HepG2 (cell line): ENCODE results near the gene SLC26A3. TPM values are rescaled to one million over a fixed set of nuclear protein-coding genes. Genes with fewer than 3 reads are reported as not detected.

Experiments used
- CBX1 ChIP-seq: IDR thresholded peaks from one replicate; pipeline ENCODE4 v1.6.1; 2016; ENCODE audit warnings: antibody characterized with exemption, low read depth
- FUBP1 ChIP-seq: sonication (generic); formaldehyde crosslinking; IDR thresholded peaks from 2 replicates; pipeline ENCODE4 v1.5.1; 2020; ENCODE audit warnings: missing genetic modification reagents, mild to moderate bottlenecking, borderline replicate concordance
- GRHL1 ChIP-seq: sonication (generic); formaldehyde crosslinking; conservative IDR thresholded peaks from 2 replicates; pipeline ENCODE4 v1.8.0; 2022; ENCODE audit warnings: missing genetic modification reagents
- HNF4G ChIP-seq, 2 experiments: sonication (generic) in 1 of 2; formaldehyde crosslinking in 1 of 2; IDR thresholded peaks; 2 replicates each; pipeline versions ENCODE4 v1.4.0 to v1.6.1; 2011 to 2020; ENCODE audit warnings: borderline replicate concordance in 2 of 2, low read depth in 2 of 2, mild to moderate bottlenecking in 2 of 2, low read length in 1 of 2, missing genetic modification reagents in 1 of 2, moderate library complexity in 1 of 2
- HNRNPK ChIP-seq: fragments of 200-400 bp; formaldehyde crosslinking; IDR thresholded peaks from 2 replicates; pipeline ENCODE4 v1.6.1; 2018; ENCODE audit warnings: low read length, low read depth, moderate library complexity, mild to moderate bottlenecking; ENCODE audit not compliant: poor library complexity, severe bottlenecking
- MBD4 ChIP-seq: IDR thresholded peaks from 2 replicates; pipeline ENCODE4 v1.6.1; 2012; ENCODE audit warnings: low read length, inconsistent platforms, borderline replicate concordance
- NCOA1 ChIP-seq: sonication (generic); formaldehyde crosslinking; IDR thresholded peaks from 2 replicates; pipeline ENCODE4 v1.9.0; 2021; ENCODE audit warnings: missing genetic modification reagents
- SMAD9 ChIP-seq: sonication (generic); formaldehyde crosslinking; IDR thresholded peaks from 2 replicates; pipeline ENCODE4 v1.5.1; 2020; ENCODE audit warnings: mild to moderate bottlenecking, missing genetic modification reagents
- SNAPC2 ChIP-seq: sonication (generic); formaldehyde crosslinking; IDR thresholded peaks from 2 replicates; pipeline ENCODE4 v1.8.1; 2022; ENCODE audit warnings: mild to moderate bottlenecking, missing genetic modification reagents
- SRF ChIP-seq: IDR thresholded peaks from 2 replicates; pipeline ENCODE4 v1.6.1; 2011; ENCODE audit warnings: mild to moderate bottlenecking, low read depth, low read length, moderate library complexity
- ZC3H4 ChIP-seq: sonication (generic); formaldehyde crosslinking; IDR thresholded peaks from 2 replicates; pipeline ENCODE4 v1.4.0; 2020; ENCODE audit warnings: missing genetic modification reagents, borderline replicate concordance
- ZFP1 ChIP-seq: IDR thresholded peaks from 2 replicates; pipeline ENCODE4 v1.6.1; 2016
- ZNF121 ChIP-seq: sonication (generic); formaldehyde crosslinking; IDR thresholded peaks from 2 replicates; pipeline ENCODE4 v1.5.0; 2020; ENCODE audit warnings: mild to moderate bottlenecking, missing genetic modification reagents
- ZNF501 ChIP-seq: sonication (generic); formaldehyde crosslinking; IDR thresholded peaks from 2 replicates; pipeline ENCODE4 v1.5.1; 2020; ENCODE audit warnings: mild to moderate bottlenecking, moderate library complexity, missing genetic modification reagents
- ZNF780A ChIP-seq: sonication (generic); formaldehyde crosslinking; IDR thresholded peaks from 2 replicates; pipeline ENCODE4 v1.8.0; 2022; ENCODE audit warnings: mild to moderate bottlenecking, missing genetic modification reagents, moderate library complexity
- ZNF792 ChIP-seq: IDR thresholded peaks from 2 replicates; pipeline ENCODE4 v1.6.1; 2016
- polyA plus RNA-seq, 8 experiments: library from polyadenylated mRNA; depleted of rRNA in 3 of 8; stranded (reverse) in 7 of 8; unstranded in 1 of 8; fragments of >200 nt; fragmentation: Illumina TruSeq in 4 of 8; extraction: Trizol in 4 of 8; gene quantifications; 2 replicates each; pipeline versions ENCODE4 v1.2.1 to v1.2.3, GENCODE V29; 2011 to 2016; ENCODE audit warnings: low read depth in 4 of 8, missing spikeins in 1 of 8, mixed read lengths in 1 of 8; ENCODE audit not compliant: insufficient read depth in 1 of 8
- total RNA-seq, 5 experiments: library from RNA; depleted of rRNA; stranded (reverse); fragments of >200 nt; fragmentation: Illumina TruSeq; extraction: Trizol; gene quantifications; 2 replicates each; pipeline ENCODE4 v1.2.3, GENCODE V29; 2016; ENCODE audit warnings: low read depth in 1 of 5
- TF ChIP-seq, protein P1 (sequence below): sonication (generic); formaldehyde crosslinking; IDR thresholded peaks from 2 replicates; pipeline ENCODE4 v1.4.0; 2020; ENCODE audit warnings: missing genetic modification reagents
- TF ChIP-seq, protein P2 (sequence below): sonication (generic); formaldehyde crosslinking; IDR thresholded peaks from 2 replicates; pipeline ENCODE4 v1.4.0; 2020; ENCODE audit warnings: missing genetic modification reagents, borderline replicate concordance
- TF ChIP-seq, protein P3 (sequence below): sonication (generic); formaldehyde crosslinking; IDR thresholded peaks from 2 replicates; pipeline ENCODE4 v1.8.0; 2022; ENCODE audit warnings: missing genetic modification reagents, mild to moderate bottlenecking, borderline replicate concordance

The SLC26A3 gene
- total and polyA plus RNA-seq, 2 of the 13 experiments (the other 11 are each of a cell fraction or from before 2014, with no cell fraction given): 0.11 to 0.30 TPM

GRCh38 chr7:107743567-107744344, 59.3 kb downstream of the SLC26A3 start, which contains the start of gene CBLL1 (continued):
- TF ChIP-seq HNF4G (IDR thresholded peaks at IDR 0.05; ENCODE audit: borderline replicate concordance, low read depth, low read length) (no peak; the same call in 1 of the 2 replicates), HNF4G (CRISPR knock-in tag; IDR thresholded peaks at IDR 0.05; ENCODE audit: borderline replicate concordance, low read depth) (peak; percentile 18; the same call in 1 of the 2 replicates), GRHL1 (CRISPR knock-in tag) (no peak), ZNF780A (CRISPR knock-in tag) (no peak), ZNF792 (peak; percentile 51; the same call in 1 of the 2 replicates), ZNF501 (CRISPR knock-in tag) (peak; percentile 98), FUBP1 (CRISPR knock-in tag) (no peak), HNRNPK (no peak), SMAD9 (CRISPR knock-in tag) (no peak), ZC3H4 (CRISPR knock-in tag) (0 out of 2 replicates have a peak, but pooled peaks have one; percentile 17), ZNF121 (no peak), SRF (0 out of 2 replicates have a peak, but pooled peaks have one; percentile 4), ZFP1 (CRISPR knock-in tag) (no peak), CBX1 (no peak), MBD4 (no peak), SNAPC2 (CRISPR knock-in tag) (no peak), NCOA1 (CRISPR knock-in tag) (no peak)
- TF ChIP-seq, protein P1, sequence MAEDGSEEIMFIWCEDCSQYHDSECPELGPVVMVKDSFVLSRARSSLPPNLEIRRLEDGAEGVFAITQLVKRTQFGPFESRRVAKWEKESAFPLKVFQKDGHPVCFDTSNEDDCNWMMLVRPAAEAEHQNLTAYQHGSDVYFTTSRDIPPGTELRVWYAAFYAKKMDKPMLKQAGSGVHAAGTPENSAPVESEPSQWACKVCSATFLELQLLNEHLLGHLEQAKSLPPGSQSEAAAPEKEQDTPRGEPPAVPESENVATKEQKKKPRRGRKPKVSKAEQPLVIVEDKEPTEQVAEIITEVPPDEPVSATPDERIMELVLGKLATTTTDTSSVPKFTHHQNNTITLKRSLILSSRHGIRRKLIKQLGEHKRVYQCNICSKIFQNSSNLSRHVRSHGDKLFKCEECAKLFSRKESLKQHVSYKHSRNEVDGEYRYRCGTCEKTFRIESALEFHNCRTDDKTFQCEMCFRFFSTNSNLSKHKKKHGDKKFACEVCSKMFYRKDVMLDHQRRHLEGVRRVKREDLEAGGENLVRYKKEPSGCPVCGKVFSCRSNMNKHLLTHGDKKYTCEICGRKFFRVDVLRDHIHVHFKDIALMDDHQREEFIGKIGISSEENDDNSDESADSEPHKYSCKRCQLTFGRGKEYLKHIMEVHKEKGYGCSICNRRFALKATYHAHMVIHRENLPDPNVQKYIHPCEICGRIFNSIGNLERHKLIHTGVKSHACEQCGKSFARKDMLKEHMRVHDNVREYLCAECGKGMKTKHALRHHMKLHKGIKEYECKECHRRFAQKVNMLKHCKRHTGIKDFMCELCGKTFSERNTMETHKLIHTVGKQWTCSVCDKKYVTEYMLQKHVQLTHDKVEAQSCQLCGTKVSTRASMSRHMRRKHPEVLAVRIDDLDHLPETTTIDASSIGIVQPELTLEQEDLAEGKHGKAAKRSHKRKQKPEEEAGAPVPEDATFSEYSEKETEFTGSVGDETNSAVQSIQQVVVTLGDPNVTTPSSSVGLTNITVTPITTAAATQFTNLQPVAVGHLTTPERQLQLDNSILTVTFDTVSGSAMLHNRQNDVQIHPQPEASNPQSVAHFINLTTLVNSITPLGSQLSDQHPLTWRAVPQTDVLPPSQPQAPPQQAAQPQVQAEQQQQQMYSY (CRISPR knock-in tag): no peak
- TF ChIP-seq, protein P2, sequence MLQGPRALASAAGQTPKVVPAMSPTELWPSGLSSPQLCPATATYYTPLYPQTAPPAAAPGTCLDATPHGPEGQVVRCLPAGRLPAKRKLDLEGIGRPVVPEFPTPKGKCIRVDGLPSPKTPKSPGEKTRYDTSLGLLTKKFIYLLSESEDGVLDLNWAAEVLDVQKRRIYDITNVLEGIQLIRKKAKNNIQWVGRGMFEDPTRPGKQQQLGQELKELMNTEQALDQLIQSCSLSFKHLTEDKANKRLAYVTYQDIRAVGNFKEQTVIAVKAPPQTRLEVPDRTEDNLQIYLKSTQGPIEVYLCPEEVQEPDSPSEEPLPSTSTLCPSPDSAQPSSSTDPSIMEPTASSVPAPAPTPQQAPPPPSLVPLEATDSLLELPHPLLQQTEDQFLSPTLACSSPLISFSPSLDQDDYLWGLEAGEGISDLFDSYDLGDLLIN (CRISPR knock-in tag): no peak
- TF ChIP-seq, protein P3, sequence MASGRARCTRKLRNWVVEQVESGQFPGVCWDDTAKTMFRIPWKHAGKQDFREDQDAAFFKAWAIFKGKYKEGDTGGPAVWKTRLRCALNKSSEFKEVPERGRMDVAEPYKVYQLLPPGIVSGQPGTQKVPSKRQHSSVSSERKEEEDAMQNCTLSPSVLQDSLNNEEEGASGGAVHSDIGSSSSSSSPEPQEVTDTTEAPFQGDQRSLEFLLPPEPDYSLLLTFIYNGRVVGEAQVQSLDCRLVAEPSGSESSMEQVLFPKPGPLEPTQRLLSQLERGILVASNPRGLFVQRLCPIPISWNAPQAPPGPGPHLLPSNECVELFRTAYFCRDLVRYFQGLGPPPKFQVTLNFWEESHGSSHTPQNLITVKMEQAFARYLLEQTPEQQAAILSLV (CRISPR knock-in tag): peak; percentile 49; the same call in 1 of the 2 replicates
